GM12801 (cell line): ENCODE data around the gene GSK3B.

Experiments
- TF ChIP-seq, protein P1 (sequence below): IDR thresholded peaks from one replicate; pipeline ENCODE4 v1.5.1; 2011; ENCODE audit warnings: control low read depth; ENCODE audit not compliant: insufficient read length; ENCODE audit errors: extremely low read depth

GSK3B gene

DNA sequence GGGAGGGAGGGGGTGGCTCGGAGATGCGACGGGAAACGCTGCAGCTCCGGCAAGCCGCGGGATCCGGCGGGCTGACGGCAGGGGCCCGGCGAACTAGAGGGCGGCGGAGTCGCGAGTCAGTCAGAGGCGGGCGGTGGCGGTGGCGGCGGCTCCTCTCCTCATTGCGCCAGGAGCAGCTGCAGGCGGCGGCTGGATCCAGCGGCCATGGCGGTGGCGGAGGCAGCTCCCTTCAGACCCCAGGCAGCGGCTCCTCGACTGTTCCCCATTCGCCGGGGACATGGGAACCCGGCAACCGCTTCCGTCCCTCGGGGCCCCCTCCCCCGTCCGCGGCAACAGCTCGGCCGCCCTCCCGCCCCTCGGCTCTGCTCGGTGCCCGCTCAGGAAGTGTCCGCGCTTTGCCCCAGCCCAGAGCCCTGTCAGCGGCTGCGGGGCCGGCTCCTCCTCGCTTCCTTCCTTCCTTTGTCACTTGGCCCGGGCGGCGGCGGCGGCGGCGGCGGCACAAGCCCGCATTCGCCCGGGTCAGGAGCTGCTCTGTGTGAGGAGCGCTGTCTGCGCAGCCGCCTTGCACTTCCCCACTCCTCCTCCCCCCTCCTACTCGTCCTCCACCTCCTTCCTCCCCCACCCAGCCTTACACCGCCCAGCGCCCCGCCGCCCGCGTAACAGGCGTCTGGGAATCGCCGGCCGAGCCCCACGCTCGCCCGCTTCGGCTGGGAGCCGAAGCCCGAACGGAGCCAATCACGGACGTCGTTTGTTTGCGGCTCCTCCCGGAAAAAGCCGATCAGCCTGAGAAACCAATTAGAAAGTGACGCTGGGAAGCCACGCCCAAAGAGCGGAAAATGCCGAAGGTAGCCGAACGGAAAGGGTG is at the start of gene GSK3B:
GSK3B (minus strand) TSS at position 537 of the 865 bp plus-strand sequence. CDS start 1,013 bp downstream, outside the sequence.
- TF ChIP-seq, protein P1, sequence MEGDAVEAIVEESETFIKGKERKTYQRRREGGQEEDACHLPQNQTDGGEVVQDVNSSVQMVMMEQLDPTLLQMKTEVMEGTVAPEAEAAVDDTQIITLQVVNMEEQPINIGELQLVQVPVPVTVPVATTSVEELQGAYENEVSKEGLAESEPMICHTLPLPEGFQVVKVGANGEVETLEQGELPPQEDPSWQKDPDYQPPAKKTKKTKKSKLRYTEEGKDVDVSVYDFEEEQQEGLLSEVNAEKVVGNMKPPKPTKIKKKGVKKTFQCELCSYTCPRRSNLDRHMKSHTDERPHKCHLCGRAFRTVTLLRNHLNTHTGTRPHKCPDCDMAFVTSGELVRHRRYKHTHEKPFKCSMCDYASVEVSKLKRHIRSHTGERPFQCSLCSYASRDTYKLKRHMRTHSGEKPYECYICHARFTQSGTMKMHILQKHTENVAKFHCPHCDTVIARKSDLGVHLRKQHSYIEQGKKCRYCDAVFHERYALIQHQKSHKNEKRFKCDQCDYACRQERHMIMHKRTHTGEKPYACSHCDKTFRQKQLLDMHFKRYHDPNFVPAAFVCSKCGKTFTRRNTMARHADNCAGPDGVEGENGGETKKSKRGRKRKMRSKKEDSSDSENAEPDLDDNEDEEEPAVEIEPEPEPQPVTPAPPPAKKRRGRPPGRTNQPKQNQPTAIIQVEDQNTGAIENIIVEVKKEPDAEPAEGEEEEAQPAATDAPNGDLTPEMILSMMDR = no peak

DNA sequence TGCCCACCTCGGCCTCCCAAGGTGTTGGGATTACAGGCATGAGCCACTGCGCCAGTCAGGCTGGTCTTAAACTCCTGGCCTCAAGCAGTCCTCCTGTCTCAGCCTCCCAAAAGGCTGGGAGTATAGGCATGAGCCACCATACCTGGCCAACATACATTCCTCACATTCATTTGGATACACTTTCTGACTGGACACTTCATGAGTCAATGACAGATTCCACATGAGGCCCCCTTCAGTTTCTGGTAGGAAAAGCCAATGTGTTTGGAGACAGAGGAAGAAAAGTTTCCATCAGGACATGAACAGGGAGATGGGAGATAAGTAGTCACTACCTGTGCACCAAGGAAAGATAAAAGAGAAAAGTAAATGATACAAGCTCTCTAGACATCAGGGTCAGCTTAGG is 49.4 kb upstream of the GSK3B start:
- TF ChIP-seq, protein P1 = no peak

DNA sequence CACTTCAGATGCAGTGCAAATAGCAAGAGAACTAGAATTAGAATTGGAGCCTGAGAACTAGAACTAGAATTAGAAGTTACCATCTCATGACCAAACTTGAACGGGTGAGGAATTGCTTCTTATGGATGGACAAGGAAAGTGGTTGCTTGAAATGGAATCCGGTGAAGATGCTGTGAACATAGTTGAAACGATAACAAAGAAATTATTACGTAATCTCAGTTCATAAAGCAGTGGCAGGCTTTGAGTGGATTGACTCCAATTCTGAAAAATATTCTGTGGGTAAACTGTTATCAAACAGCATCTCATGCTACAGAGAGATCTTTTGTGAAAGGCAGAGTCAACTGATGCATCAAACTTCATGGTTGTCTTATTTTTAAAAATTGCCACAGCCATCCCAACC is 48.0 kb upstream of the GSK3B start:
- TF ChIP-seq, protein P1 = no peak

DNA sequence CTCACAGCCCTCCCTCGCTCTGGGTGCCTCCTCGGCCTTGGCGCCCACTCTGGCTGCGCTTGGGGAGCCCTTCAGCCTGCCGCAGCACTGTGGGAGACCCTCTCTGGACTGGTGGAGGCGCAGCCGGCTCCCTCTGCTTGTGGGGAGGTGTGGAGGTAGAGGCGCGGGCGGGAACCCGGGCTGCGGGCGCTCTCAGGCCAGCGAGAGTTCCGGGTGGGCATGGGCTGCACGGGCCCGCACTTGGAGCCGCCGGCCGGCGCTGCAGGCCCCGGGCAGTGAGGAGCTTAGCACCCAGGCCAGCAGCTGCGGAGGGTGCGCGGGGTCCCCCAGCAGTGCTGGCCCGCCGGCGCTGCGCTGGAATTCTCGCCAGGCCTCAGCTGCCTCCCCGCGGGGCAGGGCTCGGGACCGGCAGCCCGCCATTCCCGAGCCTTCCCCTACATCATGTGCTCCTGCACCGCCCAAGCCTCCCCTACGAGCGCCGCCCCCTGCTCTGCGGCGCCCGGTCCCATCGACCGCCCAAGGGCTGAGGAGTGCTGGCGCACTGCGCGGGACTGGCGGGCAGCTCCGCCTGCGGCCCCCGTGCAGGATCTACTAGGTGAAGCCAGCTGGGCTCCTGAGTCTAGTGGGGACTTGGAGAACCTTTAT is 46.0 kb upstream of the GSK3B start:
- TF ChIP-seq, protein P1 = no peak

DNA sequence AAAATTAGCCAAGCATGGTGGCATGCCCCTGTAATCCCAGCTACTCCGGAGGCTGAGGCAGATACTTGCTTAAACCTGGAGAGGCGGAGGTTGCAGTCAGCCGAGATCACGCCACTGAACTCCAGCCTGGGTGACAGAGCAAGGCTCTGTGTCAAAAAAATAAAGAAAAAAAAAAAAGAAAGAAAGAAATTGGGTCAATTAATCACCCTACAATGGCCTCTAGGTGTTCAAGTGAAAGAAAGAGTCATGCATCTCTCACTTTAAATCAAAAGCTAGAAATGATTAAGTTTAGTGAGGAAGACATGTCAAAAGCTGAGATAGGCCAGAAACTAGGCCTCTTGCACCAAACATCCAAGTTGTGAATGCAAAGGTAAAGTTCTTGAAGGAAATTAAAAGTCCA is 44.9 kb upstream of the GSK3B start:
- TF ChIP-seq, protein P1 = no peak

DNA sequence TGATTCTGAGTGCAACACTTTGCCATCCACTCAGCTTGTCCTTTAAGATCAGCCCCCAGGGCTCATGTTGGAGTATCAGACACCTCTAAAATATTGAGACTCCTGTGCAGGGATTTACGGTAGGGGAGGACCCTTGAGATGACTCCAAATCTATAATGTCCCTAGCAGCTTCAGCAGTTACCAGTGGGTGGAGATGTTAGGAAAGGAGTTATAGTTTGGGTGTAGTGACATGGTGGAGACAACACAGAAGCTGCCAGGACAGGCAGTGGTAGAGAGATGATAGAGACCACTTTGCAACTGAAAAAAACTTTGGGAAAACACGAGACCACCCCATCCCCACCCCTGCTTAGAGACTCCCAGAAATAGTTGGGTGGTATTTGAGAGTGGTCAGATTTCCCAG is 43.3 kb upstream of the GSK3B start:
- TF ChIP-seq, protein P1 = no peak

DNA sequence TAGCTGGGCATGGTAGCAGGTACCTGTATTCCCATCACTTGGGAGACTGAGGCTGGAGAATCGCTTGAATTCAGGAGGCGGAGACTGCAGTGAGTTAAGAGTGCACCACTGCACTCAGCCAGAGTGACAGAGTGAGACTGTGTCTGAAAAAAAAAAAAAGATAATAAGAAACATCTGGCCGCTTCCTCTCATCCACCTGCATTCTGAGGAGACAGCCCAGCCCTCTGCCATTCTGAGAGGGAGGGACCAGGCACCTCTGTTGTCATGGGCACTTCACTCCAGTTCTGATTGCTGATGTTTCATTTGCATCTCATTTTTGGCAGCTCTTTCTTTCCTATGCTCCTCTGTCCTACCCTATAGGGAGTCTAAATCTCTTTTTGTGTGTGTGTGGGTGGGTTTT is 36.4 kb upstream of the GSK3B start:
- TF ChIP-seq, protein P1 = no peak
